ENCODE results near the gene CTNND2. TPM values are rescaled to one million over a fixed set of nuclear protein-coding genes. Genes with fewer than 3 reads are reported as not detected.
A peak's percentile ranks its signal among the peaks of the same experiment; 100 is the strongest.

The CTNND2 gene
- total RNA-seq, 1 experiment from 2014 or later: 7.0 TPM

DNA sequence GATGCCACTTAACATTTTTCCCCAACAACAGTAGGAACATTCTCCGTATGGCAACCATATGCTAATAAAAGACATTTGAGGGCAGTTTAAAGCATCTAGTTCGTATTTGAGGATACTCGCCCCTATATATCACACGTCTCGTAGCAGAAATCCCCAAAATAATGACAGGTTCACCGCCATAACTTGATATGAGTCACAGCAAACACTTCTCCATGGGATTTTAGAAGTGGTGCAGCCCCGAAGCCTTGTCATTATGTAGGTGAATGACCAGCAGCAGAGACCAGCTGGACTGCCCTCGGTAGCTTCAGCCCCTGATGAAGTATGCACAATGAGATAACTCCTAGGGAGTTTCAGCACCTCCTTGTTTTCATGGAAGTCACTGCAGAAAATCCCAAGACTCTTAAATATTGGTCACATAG is 2.0 kb downstream of the CTNND2 start:
- Histone ChIP-seq H2BK15ac (ENCODE audit: low read depth, low read length) (no peak overlapping the region), H4K5ac (ENCODE audit: insufficient read length, low read depth, low read length) (no peak overlapping the region), H2BK5ac (ENCODE audit: insufficient read length, low read length) (no peak overlapping the region), H3K23me2 (ENCODE audit: insufficient read length, low read depth, low read length, poor library complexity, severe bottlenecking) (peaks cover 11% of the 10 kb centered on the region), H3K79me1 (ENCODE audit: insufficient read depth, low read depth, low read length, poor library complexity, severe bottlenecking) (no peaks in the 10 kb centered on the region), H3K4ac (ENCODE audit: low read depth, low read length) (no peak overlapping the region), H3K79me2 (ENCODE audit: insufficient read depth, low read length) (no peaks in the 10 kb centered on the region), H2AK5ac (ENCODE audit: insufficient read length, low read length) (no peak overlapping the region), H4K91ac (ENCODE audit: insufficient read length, low read depth, low read length) (no peak overlapping the region), H2AFZ (ENCODE audit: low read length) (no peak overlapping the region), H3K9ac (ENCODE audit: extremely low read depth, insufficient read length, low read length) (no peak overlapping the region), H2BK120ac (ENCODE audit: low read depth, low read length, poor library complexity, severe bottlenecking) (no peak overlapping the region), H3K23ac (ENCODE audit: insufficient read length, low read depth, low read length) (no peak overlapping the region), H3T11ph (ENCODE audit: low read length) (no peak overlapping the region), H3K56ac (ENCODE audit: insufficient read length, low read depth, low read length) (no peak overlapping the region), H3K27me3 (ENCODE audit: insufficient read depth, low read length) (peaks cover 13% of the 10 kb centered on the region; the same call in 1 of the 2 replicates), H4K20me1 (ENCODE audit: control insufficient read depth, insufficient read depth, insufficient read length) (no peaks in the 10 kb centered on the region), H3K4me2 (ENCODE audit: insufficient read depth, insufficient read length, low read length) (no peak overlapping the region), H3K14ac (ENCODE audit: insufficient read depth, low read length) (no peak overlapping the region), H3K4me1 (ENCODE audit: insufficient read depth, low read length) (no peaks in the 10 kb centered on the region), H2BK20ac (ENCODE audit: low read depth, low read length, poor library complexity, severe bottlenecking) (no peak overlapping the region), H3K27ac (ENCODE audit: insufficient read length, low read depth, low read length) (no peak overlapping the region), H4K8ac (replicated peaks; ENCODE audit: insufficient read length, low read depth, low read length) (no peak overlapping the region), H2BK12ac (ENCODE audit: insufficient read length, low read depth, low read length) (no peak overlapping the region), H3K9me3 (ENCODE audit: control insufficient read depth, low read depth, low read length) (no peaks in the 10 kb centered on the region), H3K18ac (ENCODE audit: insufficient read length, low read depth, low read length) (no peak overlapping the region)
- Mint-ChIP-seq H3K27ac (no peak overlapping the region), H3K9me3 (no peaks in the 10 kb centered on the region), H3K36me3 (ENCODE audit: insufficient read depth in 1 of 3, low read depth in 3 of 3) (no peaks in the 10 kb centered on the region), H3K4me3 (peak overlapping the region; percentile 71 to 80), H3K27me3 (ENCODE audit: low read depth) (peaks cover 54% of the 10 kb centered on the region), H3K4me1 (peaks cover 33 to 36% of the 10 kb centered on the region in 2 experiments)
- DNase-seq: no peak
- TF ChIP-seq, protein P1, sequence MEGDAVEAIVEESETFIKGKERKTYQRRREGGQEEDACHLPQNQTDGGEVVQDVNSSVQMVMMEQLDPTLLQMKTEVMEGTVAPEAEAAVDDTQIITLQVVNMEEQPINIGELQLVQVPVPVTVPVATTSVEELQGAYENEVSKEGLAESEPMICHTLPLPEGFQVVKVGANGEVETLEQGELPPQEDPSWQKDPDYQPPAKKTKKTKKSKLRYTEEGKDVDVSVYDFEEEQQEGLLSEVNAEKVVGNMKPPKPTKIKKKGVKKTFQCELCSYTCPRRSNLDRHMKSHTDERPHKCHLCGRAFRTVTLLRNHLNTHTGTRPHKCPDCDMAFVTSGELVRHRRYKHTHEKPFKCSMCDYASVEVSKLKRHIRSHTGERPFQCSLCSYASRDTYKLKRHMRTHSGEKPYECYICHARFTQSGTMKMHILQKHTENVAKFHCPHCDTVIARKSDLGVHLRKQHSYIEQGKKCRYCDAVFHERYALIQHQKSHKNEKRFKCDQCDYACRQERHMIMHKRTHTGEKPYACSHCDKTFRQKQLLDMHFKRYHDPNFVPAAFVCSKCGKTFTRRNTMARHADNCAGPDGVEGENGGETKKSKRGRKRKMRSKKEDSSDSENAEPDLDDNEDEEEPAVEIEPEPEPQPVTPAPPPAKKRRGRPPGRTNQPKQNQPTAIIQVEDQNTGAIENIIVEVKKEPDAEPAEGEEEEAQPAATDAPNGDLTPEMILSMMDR (conservative IDR thresholded peaks at IDR 0.05): no peak
- no CpG with 5 or more reads among the region's 8 CpGs for WGBS (ENCODE audit: extremely low coverage, insufficient read length, low lambda C conversion rate)
